Measurements from ENCODE around the gene FASTKD2.
"Not testable (repeated sequence)": the region's sequence is repeated elsewhere in the genome, so short reads cannot be mapped to it uniquely, and the experiment has no call there.

Gene FASTKD2

DNA sequence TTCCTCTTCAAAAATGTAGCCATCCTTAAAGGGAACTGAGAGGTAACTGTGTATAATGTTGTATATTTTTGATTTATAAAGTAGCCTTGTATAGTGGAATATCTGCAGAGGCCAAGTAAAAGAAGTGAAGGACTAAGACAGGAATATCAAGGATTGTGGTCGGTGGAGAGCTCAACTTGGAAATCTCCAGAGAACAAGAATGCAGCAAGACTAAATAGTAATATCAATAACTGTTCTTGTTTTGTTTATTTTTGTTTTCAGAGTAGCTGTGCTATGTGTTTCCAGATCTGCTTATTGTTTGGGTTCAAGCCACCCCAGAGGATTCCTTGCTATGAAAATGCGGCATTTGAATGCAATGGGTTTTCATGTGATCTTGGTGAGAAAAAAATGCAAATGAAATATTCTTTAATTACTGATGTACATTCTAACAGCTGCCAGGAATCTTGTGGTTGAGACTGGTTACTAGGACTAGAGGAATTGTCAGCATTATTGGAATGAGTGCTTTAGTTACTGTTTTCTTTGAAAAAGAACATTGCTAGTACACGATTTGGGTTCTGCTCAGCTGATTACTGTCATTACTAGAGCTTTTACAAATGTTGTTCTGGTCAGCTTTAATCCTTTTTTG, 25.0 kb downstream of the FASTKD2 start:
- DNase-seq (ENCODE audit: low read depth): no peak

DNA sequence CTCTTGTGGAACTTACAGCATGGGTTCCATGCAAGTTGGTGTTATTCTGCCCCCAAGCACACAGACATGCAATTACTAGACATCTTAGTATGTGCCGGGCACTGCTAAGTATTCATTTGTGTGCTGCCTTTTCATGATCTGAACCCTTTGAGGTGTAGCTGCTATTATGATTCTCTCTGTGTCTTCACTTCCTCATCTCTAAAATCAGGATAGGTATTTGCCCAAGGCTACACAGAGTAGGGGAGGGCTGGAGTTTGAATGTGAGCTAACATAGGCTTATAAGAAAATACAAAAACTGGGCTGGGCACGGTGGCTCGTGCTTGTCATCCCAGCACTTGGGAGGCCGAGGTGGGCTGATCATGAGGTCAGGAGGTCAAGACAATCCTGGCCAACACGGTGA, 27.2 kb downstream of the FASTKD2 start:
- DNase-seq (ENCODE audit: low read depth): no peak

- no peak for DNase-seq (ENCODE audit: low read depth)
These were observed 32.0 kb downstream of the FASTKD2 start for GRCh38 chr2:206797376-206797775.

DNA sequence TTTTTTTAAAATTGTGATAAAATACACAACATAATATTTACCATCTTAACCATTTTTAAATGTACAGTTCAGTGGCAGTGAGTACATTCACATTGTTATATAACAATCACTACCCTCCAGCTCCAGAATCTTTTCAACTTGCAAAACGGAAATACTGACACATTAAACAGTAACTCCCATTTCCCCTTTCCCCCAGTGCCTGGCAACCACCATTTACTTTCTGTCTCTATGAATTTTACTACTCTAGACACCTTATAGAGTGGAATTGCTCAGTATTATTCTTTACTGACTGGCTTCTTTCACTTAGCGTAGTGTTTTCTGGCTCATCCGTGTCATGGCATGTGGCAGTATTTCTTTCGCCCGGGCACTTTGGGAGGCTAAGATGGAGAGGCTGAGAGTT, 32.6 kb downstream of the FASTKD2 start:
- no peak for DNase-seq (ENCODE audit: low read depth)

DNA sequence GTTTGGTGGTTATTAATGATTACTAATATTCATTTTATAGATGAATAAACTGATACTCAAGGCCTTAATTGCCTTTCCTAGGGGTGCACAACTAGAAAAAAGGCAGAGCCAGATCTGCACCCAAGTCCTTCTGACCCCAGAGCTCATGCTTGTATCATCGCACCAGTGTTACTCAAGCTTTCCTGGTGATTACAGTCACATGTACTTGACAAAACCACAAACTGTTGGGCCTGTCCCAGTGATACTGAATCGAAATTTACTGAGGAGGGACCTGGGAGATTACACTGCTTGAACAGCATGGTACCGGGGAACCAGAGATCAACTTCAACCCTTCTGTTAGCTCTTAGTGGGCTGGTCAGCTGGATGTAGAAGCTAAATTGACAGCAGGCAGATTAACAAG, 33.7 kb downstream of the FASTKD2 start:
- DNase-seq (ENCODE audit: low read depth): no peak

DNA sequence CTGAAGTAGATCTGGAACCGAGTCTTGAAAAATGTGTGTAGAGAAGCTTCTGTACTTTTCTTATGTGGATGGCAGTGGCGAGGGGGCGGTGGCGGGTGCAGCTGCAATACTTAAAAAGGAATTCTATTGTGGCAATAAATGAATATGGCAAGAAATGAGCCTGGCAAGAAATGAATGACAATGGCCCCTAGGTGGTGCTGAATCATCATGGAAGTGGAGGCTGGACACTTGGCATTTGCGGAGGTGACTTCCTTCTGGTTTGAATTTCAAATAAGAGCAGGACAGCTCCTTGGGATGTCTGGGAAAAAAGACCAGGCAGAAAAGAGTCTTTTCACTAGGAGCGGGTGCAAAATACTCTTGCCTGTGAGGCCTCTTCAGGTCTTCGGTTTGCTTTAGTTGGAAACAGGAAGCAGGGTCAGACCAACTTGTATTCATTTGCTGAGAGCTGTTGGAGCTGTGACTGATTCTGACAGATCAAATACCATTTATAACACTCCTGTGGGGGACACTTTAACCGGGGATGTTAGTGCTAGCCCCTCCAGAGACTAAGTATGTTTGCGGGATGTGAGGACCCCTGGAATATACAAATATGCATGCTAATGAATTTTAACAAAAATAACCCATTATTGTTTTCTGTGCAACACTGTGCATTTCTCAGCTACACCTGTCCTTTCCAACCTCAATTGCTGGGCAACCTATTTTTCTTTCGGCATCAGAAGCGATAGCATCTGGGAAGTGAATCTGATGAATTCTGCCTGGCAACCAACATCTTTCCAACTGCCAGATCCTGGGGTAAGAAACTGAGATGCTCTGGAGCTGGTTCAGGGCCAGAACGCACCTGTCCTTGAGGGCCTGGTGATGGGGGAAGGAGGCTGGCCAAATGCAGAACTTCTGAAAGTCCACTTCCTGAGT, 35.4 kb downstream of the FASTKD2 start:
- DNase-seq (ENCODE audit: low read depth): peak; percentile 13

DNA sequence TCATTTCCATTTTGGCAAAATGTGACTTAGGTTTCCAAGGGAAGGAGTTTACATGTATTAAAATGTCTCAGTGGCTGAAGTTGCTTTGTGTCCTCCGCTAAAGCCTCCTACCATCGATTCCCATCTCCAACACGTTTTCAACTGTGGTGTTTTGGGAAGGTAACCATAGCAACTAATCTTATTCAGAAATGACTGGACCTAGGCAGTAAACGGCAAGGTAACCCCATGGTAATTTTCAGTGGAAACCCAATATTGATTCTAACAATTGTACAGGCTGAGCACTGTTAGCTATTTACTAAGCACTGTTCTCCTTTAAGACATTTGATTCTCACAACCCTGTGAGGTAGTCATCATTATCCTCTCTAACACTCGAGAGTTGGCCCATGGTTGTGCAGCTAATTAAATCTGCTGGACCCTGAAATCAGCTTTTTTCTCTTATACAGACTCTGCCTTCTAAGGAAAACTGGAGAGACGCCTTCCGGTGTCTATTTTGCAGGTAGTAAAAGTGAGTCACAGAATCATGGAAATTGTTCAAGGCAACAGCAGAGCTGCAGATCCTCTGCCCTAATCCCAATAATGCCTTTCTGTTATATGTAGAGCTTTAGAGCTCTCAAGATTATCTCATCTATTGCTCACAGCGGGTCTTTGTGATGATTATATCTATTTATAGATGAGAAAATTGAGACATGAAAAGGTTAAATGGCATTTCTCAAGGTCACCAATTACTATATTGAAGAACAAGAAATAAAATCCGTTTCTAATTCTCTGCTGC, 36.2 kb downstream of the FASTKD2 start:
- no peak for DNase-seq (ENCODE audit: low read depth)

GRCh38 chr2:206802654-206803514, 37.5 kb downstream of the FASTKD2 start:
- no peak for DNase-seq (ENCODE audit: low read depth)

GRCh38 chr2:206804326-206804725, 38.9 kb downstream of the FASTKD2 start:
- DNase-seq (ENCODE audit: low read depth): no peak

DNA sequence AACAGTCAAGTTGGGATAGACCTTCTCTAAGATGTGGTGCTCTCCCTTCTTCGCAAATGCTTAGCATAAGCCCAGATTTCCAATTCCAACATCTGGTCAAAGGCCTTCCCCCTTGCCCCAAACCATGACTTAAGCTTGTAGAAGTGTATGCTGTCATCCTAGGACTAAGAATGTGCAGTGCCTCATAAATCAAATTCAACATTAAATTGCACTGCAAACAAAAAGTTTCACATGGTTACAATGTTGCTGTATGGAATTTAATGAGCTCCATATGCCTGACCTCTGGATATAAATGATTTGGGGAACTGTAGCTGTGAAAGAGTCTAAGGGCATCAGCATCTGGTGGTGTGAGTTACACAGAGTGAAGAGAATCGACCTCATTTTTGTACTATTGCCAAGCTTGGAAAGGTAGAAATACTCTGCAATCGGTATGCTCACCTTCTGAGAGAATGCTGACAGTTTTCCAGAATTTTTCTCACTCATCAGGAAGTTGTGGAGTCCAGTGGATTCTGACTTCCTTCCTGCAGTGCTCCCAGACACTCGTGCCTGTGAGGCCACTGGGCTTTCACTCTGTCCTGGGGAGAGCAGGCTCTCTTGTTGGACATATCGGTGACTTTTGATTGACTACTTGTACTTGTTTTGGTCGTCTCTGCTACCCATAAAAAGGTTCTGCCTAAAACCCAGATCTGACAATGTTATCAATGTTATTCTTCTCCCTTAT, 40.6 kb downstream of the FASTKD2 start:
- no peak for DNase-seq (ENCODE audit: low read depth)

DNA sequence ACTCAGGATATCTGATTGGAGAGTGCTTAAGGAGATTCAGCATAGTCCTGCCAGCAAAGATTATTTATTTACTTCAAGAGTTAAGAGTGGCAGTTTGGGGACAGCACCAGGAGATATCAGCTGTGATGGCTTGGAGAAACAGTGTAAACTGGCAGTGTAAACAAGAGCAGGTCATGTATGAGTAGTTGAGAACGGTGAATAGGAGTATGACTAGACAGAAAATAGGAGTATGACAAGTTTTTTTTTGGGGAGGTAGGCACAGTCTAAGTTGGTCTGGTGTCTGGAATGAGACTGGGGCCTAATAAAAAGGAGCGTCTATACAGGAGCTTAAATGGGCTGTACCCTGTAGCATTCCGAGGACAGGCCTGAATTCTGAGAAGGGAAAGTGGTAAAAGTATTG, 42.2 kb downstream of the FASTKD2 start:
- DNase-seq (ENCODE audit: low read depth): not testable (repeated sequence)

DNA sequence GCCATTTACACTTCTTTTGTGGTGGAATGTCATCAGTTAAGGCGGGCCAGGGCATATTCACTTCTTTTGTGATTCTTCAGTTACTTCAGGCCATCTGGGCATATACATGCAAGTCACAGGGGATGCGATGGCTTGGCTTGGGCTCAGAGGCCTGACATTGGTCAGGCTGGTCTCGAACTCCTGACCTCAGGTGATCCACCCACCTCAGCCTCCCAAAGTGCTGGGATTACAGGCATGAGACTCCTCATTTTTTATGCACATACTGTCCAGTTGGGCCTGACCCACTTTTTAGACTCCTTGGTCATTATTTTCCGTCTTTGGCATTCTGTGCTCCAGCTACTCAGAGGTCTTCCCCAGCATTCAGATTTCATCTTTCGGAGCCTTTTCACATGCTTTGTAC, 47.1 kb downstream of the FASTKD2 start:
- DNase-seq (ENCODE audit: low read depth): not testable (repeated sequence)

- DNase-seq (ENCODE audit: low read depth): no peak
These were observed 49.1 kb downstream of the FASTKD2 start for GRCh38 chr2:206814498-206814897.

GRCh38 chr2:206820807-206821206, 55.4 kb downstream of the FASTKD2 start:
- DNase-seq (ENCODE audit: low read depth): no peak

DNA sequence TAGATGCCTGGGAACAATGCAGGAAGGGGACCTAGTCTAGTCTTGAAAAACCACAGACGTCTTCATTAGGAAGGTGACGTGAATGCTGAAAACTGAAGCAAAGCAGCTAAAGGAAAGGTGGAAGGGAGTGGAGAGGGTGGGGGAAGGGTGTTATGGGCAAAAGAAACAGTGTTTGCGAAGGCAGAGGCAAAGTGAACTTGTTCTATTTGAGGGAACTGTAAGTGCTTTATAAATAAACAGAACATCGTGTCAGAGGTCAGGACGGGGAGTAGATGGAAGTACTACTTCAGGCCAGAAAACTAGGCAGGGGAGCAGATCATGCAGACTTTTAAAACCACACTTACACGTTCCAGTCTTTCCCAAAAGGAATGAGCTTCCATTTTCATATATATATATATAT, 57.8 kb downstream of the FASTKD2 start:
- no peak for DNase-seq (ENCODE audit: low read depth)

- no peak for DNase-seq (ENCODE audit: low read depth)
These were observed 58.7 kb downstream of the FASTKD2 start for GRCh38 chr2:206824087-206824618.

- DNase-seq (ENCODE audit: low read depth): no peak
These were observed 59.6 kb downstream of the FASTKD2 start for GRCh38 chr2:206824993-206825392.

DNA sequence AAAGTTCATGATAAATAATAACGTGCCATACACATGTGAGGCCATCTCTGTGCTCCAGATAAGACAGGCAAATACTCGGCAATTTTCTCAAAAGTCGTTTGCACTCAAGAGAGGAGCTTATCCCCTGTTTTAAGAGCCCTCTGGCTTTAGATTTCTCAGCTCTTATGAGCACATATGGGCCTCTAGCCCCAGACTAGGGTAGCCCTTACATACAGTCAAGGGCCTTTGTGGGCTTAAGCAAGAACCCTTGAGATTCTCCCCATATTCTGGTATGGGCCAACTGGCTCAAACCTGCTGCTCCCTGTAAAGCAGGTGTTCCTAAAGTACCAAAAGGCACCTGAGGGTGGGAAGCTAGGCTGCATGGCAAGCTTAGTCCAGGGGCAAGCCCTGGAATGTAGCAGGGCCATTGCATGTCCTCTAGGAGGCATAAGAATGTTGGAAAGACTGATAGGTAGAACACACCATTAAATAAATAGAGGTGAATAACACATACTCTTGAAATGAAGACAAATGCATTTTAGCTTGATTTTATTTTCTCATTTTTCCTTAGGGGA, 66.1 kb downstream of the FASTKD2 start:
- no peak for DNase-seq (ENCODE audit: low read depth)

- no peak for DNase-seq (ENCODE audit: low read depth)
These were observed 67.5 kb downstream of the FASTKD2 start for GRCh38 chr2:206832873-206833272.

- no peak for DNase-seq (ENCODE audit: low read depth)
These were observed 67.9 kb downstream of the FASTKD2 start for GRCh38 chr2:206833291-206833690.

DNA sequence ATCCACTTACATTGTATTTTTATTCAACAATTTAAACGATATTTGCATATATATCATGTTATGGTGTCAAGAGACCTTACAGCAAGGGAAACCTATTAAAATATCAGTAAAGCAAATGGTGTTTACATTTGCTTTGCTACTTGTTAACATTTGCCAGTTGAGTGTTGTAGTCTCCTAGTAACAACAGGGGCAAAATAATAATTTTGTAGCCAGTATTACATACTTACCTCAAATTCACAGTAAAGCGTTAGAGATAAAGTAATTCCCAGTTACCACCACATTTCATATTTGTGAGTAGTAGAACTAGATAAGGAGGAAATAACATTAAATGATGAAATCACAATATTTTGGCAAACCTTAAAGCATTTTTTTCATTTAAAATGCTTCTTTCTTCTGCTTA, 71.3 kb downstream of the FASTKD2 start:
- no peak for DNase-seq (ENCODE audit: low read depth)

All from stimulated activated CD8-positive, alpha-beta memory T cell treated with anti-CD3 and anti-CD28 coated beads, Interleukin-7, amount 100 ng/mL, for 24 hours (primary cell).